ENCODE measurements around the gene MAL. TPM values are rescaled to one million over a fixed set of nuclear protein-coding genes. Genes with fewer than 3 reads are reported as not detected.

The MAL gene
- total and polyA plus RNA-seq, 2 experiments from 2014 or later, result 0.24 to 0.31 TPM

- no peak for TF ChIP-seq ZNF462 (CRISPR knock-in tag; IDR thresholded peaks at IDR 0.05)
- TF ChIP-seq JUNB (IDR thresholded peaks at IDR 0.05; ENCODE audit: unreplicated experiment), result no peak
- no peak for TF ChIP-seq ZNF331 (CRISPR knock-in tag; IDR thresholded peaks at IDR 0.05; ENCODE audit: low read depth)
Measured at GRCh38 chr2:95014126-95014708, 11.3 kb upstream of the MAL start (continued).

GRCh38 chr2:95015261-95015912, 10.1 kb upstream of the MAL start:
- Mint-ChIP-seq H3K27ac (no peak overlapping the region), H3K36me3 (ENCODE audit: low read depth) (no peaks in the 10 kb centered on the region)
- no peak for ATAC-seq
- TF ChIP-seq CREB1 (CRISPR knock-in tag; IDR thresholded peaks at IDR 0.05; ENCODE audit: low read depth) (no peak), JUNB (IDR thresholded peaks at IDR 0.05; ENCODE audit: unreplicated experiment) (no peak), EZH2 (IDR thresholded peaks at IDR 0.05; ENCODE audit: low read depth, unreplicated experiment) (no peak), ETS1 (IDR thresholded peaks at IDR 0.05) (no peak), CTCF (conservative IDR thresholded peaks at IDR 0.05; ENCODE audit: low read depth in 2 of 2) (no peak)

More at GRCh38 chr2:95015261-95015912, 10.1 kb upstream of the MAL start:
- H3K9me3 Mint-ChIP-seq, result no peaks in the 10 kb centered on the region
- Histone ChIP-seq H3F3A (replicated peaks; ENCODE audit: low read depth) (no peaks in the 10 kb centered on the region), H3K27ac (ENCODE audit: low read depth) (no peak overlapping the region), H3K36me3 (ENCODE audit: insufficient read depth) (no peaks in the 10 kb centered on the region), H3K4me1 (ENCODE audit: insufficient read depth) (peaks cover 14% of the 10 kb centered on the region), H3K4me2 (no peak overlapping the region), H3K4me3 (no peak overlapping the region), H2AFZ (no peak overlapping the region), H3K27me3 (ENCODE audit: insufficient read depth) (no peaks in the 10 kb centered on the region), H4K20me1 (replicated peaks; ENCODE audit: insufficient read depth) (no peaks in the 10 kb centered on the region), H3K9me2 (ENCODE audit: insufficient read depth) (no peaks in the 10 kb centered on the region), H3K79me2 (replicated peaks; ENCODE audit: insufficient read depth) (no peaks in the 10 kb centered on the region)
- no peak for DNase-seq (ENCODE audit: low spot score)
- peaks cover 26% of the 10 kb centered on the region for H3K4me1 Mint-ChIP-seq
- no peak overlapping the region for H3K4me3 Mint-ChIP-seq
- peaks cover 14% of the 10 kb centered on the region for H3K27me3 Mint-ChIP-seq (ENCODE audit: insufficient read depth, low read depth, poor library complexity)
